ENCODE measurements around the gene CD74. TPM values are rescaled to one million over a fixed set of nuclear protein-coding genes. Genes with fewer than 3 reads are reported as not detected.

The CD74 gene
- total RNA-seq, 1 donor: 3.0 TPM

- no peak overlapping the region for H3K4me3 ChIP-seq (ENCODE audit: low read depth, low read length)
- no peak for DNase-seq (ENCODE audit: low read depth)
- TF ChIP-seq CTCF (IDR thresholded peaks at IDR 0.05; ENCODE audit: insufficient read depth, low read depth, low read length): no peak
These were observed 29.3 kb upstream of the CD74 start for GRCh38 chr5:150441813-150442698.

- TF ChIP-seq CTCF (IDR thresholded peaks at IDR 0.05; ENCODE audit: insufficient read depth, low read depth, low read length): no peak
- no peak for DNase-seq (ENCODE audit: low read depth)
- no peak overlapping the region for H3K4me3 ChIP-seq (ENCODE audit: low read depth, low read length)
These were observed 28.5 kb upstream of the CD74 start for GRCh38 chr5:150440948-150441812.

- no peak overlapping the region for H3K4me3 ChIP-seq (ENCODE audit: low read depth, low read length)
- no peak for DNase-seq (ENCODE audit: low read depth)
- TF ChIP-seq CTCF (IDR thresholded peaks at IDR 0.05; ENCODE audit: insufficient read depth, low read depth, low read length): peak; percentile 64
These were observed 26.3 kb upstream of the CD74 start for GRCh38 chr5:150438873-150439546.

GRCh38 chr5:150436141-150436680, 23.5 kb upstream of the CD74 start:
- TF ChIP-seq CTCF (IDR thresholded peaks at IDR 0.05; ENCODE audit: insufficient read depth, low read depth, low read length): peak; percentile 80
- DNase-seq (ENCODE audit: low read depth): peak; percentile 92
- no peak overlapping the region for H3K4me3 ChIP-seq (ENCODE audit: low read depth, low read length)

GRCh38 chr5:150434464-150434863, 21.8 kb upstream of the CD74 start:
- TF ChIP-seq CTCF (IDR thresholded peaks at IDR 0.05; ENCODE audit: insufficient read depth, low read depth, low read length): no peak
- peak; percentile 89 for DNase-seq (ENCODE audit: low read depth)
- H3K4me3 ChIP-seq (ENCODE audit: low read depth, low read length): no peak overlapping the region

GRCh38 chr5:150431574-150431973, 18.9 kb upstream of the CD74 start:
- H3K4me3 ChIP-seq (ENCODE audit: low read depth, low read length): no peak overlapping the region
- TF ChIP-seq CTCF (IDR thresholded peaks at IDR 0.05; ENCODE audit: insufficient read depth, low read depth, low read length): no peak
- no peak for DNase-seq (ENCODE audit: low read depth)

All from fibroblast of villous mesenchyme (primary cell).